ENCODE data around the gene VDR. TPM values are rescaled to one million over a fixed set of nuclear protein-coding genes. Genes with fewer than 3 reads are reported as not detected.

The VDR gene
- total RNA-seq, 2 donors from 2014 or later = 12.0 to 23.0 TPM

DNA sequence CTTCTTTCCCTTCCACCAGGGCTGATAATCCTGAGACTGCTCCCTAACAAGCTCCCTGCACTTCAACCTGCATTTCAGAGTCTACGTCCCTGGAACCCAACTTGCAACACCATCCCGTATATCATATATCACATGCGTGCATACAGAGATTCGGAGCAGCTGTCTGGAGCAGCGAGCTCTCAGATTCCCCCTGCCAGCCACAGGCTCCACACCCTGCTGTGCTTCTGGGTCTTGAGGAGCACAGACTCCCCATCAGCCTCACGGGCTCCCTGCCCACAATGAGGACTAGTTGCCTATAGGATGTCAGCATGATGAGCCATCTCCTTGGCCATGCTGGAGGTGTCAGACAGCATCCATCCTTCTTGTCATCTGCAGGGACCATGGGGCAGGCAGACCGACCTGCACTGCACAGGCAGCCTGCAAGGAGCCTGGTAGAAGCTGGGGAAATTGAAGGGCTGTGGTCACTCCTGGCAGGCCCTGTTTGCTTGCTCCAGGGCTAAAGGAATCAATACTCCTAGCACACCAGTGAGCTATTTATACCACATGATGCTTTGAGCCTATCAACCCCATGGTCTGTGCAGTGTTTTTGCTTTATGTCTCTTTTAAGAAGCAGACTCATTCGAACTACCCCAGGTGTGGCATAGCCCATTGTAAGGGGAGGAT, 65.4 kb downstream of the VDR start:
- Mint-ChIP-seq H3K4me3 (no peak overlapping the region), H3K9me3 (no peaks in the 10 kb centered on the region), H3K27ac (no peak overlapping the region), H3K4me1 (ENCODE audit: low read depth in 2 of 2) (peaks cover 23 to 26% of the 10 kb centered on the region in 2 donors), H3K27me3 (peaks cover 0 to 6% of the 10 kb centered on the region in 2 donors), H3K36me3 (no peaks in the 10 kb centered on the region)
- ATAC-seq (no peak), DNase-seq (ENCODE audit: low spot score) (no peak)

DNA sequence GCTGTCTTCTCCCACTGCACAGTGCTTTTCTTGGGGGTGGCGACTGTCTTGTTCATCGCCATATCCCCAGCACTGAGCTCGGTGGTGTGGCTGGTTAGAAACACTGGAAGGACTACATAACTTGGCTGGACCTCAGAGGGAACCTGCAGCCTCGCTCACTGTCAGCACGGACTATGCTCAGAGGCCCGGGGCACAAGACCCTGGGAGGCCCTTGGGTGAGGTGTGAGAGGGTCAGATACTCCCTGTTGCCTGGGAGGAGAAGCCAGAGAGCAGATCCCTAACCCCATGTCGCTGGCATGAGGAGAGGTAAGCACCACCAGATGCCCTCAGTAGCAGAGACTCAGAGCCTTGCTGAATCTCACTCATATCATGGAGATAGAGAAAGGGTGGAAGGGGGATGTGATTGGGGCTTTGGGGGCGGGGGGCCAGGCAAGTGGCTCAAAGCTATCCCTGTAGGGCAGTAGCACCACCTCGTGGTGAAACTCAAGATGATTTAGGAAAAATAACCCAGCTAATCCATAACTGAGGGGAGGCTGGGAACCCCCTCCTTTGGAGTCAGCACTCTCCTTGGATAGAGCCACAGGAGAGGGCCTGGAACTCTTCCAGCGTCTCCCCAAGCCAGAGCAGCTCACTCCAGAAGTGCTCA, 66.4 kb downstream of the VDR start:
- no peak overlapping the region for H3K27ac Mint-ChIP-seq
- H3K4me1 Mint-ChIP-seq (ENCODE audit: low read depth in 2 of 2) = peaks cover 32 to 36% of the 10 kb centered on the region in 2 donors
- ATAC-seq = peak in 1 of 2 donors; percentile 1
- H3K9me3 Mint-ChIP-seq = no peaks in the 10 kb centered on the region
- no peaks in the 10 kb centered on the region for H3K36me3 Mint-ChIP-seq
- H3K27me3 Mint-ChIP-seq = peaks cover 0 to 6% of the 10 kb centered on the region in 2 donors
- H3K4me3 Mint-ChIP-seq = no peak overlapping the region
- no peak for DNase-seq (ENCODE audit: low spot score)

DNA sequence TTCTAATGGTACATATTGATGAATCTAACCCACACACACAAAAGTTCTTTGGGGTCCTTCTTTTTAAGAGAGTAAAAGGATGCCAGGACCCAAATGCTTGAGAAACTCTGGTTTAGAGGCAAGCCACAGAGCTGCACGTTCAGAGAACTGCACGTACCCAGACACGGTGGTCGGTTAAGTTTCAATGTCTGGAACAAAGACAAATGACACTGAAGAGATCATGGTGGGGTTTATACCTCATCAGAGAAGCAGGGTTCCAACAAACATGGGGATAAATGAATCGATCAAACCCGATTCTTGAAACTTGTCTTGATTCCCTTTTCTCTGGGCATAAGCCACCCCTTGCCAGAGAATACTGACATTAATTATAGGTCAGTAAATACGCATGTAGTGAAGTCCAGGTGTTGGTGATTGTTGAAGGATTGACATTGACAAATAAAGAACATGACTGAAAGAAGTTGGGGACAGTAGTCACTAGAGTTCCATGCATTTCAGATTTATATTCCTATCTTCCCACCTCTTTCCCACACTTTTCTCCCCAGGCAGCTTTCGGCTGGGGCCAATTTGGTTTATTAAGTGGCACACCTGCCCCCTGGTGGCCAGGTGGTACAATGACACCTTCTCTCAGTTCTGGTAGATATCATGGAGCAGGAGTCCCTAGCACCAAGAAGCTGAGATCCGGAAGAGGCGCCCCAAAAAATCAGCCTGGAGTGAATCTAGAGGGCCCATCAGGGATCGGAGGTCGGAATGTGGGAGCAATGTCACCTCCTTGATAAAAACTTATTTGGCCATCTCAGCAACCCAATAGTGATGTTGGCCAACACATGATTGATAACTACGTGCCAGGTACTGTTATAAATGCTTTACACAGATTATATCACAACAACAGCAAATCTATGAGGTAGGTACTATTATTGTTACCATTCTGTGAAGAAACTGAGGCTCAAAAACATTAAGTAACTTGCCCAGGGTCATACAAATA, 67.3 kb downstream of the VDR start:
- H3K4me3 Mint-ChIP-seq = no peak overlapping the region
- peak; percentile 54 to 64 for ATAC-seq

DNA sequence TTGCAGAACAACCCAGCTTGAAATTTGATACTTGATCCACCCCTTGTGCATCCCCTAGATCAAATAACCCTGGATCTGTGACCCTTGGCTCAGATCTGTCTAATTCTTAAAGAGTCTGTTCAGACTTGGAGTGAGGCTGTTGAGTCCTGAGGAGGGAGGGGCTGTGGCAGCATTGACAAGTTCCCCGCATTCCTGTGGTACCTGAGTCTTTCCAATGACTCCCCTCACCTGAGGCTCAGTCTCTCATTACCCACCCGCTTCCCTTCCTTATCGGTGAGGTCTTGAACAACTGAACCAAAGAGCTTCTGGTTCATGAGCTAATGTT, 69.0 kb downstream of the VDR start:
- no peak overlapping the region for H3K4me3 Mint-ChIP-seq
- ATAC-seq = no peak

More for the DNA sequence above, 67.3 kb downstream of the VDR start:
- peaks cover 0 to 4% of the 10 kb centered on the region in 2 donors for H3K27me3 Mint-ChIP-seq
- DNase-seq (ENCODE audit: low spot score) = peak; percentile 75
- H3K36me3 Mint-ChIP-seq = no peaks in the 10 kb centered on the region
- H3K9me3 Mint-ChIP-seq = no peaks in the 10 kb centered on the region
- H3K4me1 Mint-ChIP-seq (ENCODE audit: low read depth in 2 of 2) = peaks cover 41 to 43% of the 10 kb centered on the region in 2 donors
- H3K27ac Mint-ChIP-seq = peak overlapping the region in 1 of 2 donors; percentile 57

DNA sequence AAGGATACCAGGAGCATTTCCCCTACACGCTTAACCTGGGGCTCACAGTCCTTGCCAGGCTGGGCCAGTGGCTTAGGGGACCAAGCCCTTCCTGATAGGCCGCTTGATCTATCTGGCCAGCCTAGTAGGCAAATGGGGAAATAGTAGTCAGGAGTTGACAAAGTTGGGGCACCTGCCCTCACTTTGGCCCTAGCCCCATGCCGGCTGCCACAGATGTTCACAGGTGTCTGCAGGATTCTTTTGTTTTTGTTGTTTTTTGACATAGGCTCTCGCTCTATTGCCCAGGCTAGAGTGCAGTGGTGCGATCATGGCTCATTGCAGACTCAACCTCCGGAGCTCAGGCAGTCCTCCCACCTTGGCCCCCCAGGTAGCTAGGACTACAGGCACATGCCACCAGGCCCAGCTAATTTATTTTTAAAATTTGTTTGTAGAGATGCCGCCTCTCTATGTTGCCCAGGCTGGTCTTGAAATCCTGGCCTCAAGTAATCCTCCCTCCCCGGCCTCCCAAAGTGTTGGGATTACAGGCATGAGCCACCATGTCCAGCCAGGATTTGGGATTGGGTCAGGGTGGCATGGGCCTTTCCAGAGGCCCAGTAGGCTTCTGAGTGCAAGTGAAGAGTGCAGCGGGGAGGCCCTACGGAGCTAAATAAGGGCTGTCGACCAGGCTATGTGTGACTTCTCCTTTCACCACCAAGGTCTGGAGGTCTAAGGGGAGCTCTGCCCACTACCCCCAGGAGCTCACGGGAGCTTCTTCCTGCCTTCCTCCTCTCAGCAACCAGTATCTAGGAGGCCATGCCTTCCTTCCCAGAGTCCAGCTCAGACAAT, 69.6 kb downstream of the VDR start:
- H3K4me3 Mint-ChIP-seq = no peak overlapping the region
- no peaks in the 10 kb centered on the region for H3K36me3 Mint-ChIP-seq
- H3K9me3 Mint-ChIP-seq = no peaks in the 10 kb centered on the region
- no peaks in the 10 kb centered on the region for H3K27me3 Mint-ChIP-seq
- peaks cover 50 to 60% of the 10 kb centered on the region in 2 donors for H3K4me1 Mint-ChIP-seq (ENCODE audit: low read depth in 2 of 2)
- DNase-seq (ENCODE audit: low spot score) = no peak
- H3K27ac Mint-ChIP-seq = peak overlapping the region; percentile 30 to 83
- ATAC-seq = no peak

More for the DNA sequence above, 69.0 kb downstream of the VDR start:
- Mint-ChIP-seq H3K4me1 (ENCODE audit: low read depth in 2 of 2) (peaks cover 50 to 55% of the 10 kb centered on the region in 2 donors), H3K9me3 (no peaks in the 10 kb centered on the region), H3K27ac (peak overlapping the region; percentile 30 to 73), H3K27me3 (peaks cover 0 to 4% of the 10 kb centered on the region in 2 donors), H3K36me3 (no peaks in the 10 kb centered on the region)
- no peak for DNase-seq (ENCODE audit: low spot score)

DNA sequence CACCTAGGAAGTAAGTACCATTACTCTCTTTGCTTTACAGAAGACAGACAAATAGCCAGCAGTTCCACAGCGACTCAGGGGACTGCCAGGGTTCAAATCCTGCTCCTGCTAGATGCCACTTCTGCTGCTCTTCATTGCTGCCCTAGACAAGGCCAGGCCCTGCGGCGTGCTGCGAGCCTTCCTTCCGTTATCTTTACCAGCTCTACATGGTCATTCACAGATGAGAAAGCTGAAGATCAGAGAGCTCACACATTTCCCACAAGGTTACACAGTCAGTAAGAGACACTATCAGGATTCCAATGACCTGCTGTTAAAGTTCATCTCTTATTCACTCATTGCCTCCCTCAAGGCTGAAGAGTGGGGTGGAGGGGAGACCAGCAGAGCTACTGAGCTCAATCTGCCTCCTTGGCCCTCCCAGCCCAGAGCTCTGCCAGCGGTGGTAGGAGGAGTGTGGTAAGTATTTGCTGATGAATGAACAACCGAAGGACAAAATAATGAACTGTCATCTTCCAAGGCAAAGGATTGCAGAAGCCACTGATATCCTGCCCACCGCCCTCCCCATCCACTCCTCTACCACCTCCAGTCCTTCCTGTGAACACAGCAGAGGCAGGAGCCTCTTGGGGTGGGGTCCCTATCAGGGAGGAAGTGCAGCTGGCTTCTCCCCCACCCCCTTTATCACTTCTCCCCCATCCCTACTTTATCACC, 70.4 kb downstream of the VDR start:
- ATAC-seq (peak; percentile 67 to 76), DNase-seq (ENCODE audit: low spot score) (no peak)
- Mint-ChIP-seq H3K27me3 (no peaks in the 10 kb centered on the region), H3K9me3 (no peaks in the 10 kb centered on the region), H3K4me3 (peak overlapping the region; percentile 44), H3K4me1 (ENCODE audit: low read depth in 2 of 2) (peaks cover 50 to 60% of the 10 kb centered on the region in 2 donors), H3K27ac (peak overlapping the region; percentile 58 to 83), H3K36me3 (no peaks in the 10 kb centered on the region)

DNA sequence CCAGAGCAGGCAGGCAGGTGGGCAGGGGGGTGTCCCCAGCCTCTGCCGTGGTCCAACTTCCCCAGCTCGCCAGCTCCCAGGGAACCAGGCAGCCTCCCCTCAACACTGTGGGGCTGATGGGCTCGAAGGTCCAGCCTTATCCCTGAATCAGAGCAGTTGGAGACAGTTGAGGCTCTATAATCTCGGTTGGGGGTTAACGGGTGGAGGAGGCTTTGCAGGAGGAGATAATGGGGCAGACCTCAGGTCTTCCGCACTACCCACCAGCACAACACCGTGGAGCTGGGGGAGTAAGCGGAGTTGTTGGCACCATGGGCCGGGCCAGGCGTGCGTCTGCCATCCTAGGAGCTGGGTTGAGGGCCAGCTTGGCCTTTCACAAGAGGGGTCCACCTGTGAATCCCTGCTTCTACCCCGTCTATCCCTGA, 71.2 kb downstream of the VDR start:
- DNase-seq (ENCODE audit: low spot score) (no peak), ATAC-seq (no peak)
- Mint-ChIP-seq H3K36me3 (no peaks in the 10 kb centered on the region), H3K9me3 (no peaks in the 10 kb centered on the region), H3K4me3 (peak overlapping the region; percentile 44), H3K4me1 (ENCODE audit: low read depth in 2 of 2) (peaks cover 50 to 62% of the 10 kb centered on the region in 2 donors), H3K27ac (peak overlapping the region; percentile 58 to 83), H3K27me3 (no peaks in the 10 kb centered on the region)

DNA sequence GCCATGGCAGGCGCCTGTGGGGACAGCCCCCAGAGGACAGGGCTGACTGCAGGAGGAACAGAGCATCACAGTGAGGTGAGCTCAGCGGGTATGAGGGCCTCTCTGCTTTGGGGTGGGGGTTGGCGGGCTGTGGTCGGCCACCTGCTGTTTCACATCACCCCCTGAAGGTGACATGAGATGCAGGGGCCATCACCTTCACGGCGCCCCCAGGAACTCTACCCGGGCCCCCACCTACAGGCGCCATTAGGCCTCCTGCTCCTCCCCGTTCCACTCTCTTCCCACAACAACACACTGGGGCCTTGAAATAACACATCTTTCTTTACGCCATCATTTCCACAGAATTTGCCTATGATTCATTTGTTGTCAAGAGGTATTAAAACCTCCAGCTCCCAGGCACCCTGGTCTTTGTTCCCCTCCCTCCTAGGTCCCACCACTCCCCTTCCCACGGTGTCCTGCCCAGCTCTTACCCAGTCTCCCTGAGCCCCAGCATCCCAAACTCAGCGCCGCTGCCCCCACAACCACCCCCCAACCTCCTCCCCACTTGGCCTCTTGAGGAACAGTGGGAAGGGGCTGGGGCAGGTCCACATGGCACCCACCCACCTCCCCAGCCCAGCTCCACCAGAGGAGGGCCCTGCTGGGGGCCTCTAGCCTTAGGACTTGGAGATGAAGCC, 72.4 kb downstream of the VDR start:
- Mint-ChIP-seq H3K27me3 (no peaks in the 10 kb centered on the region), H3K4me3 (peak overlapping the region; percentile 34), H3K27ac (peak overlapping the region; percentile 58 to 83), H3K9me3 (no peaks in the 10 kb centered on the region), H3K4me1 (ENCODE audit: low read depth in 2 of 2) (peaks cover 52 to 64% of the 10 kb centered on the region in 2 donors), H3K36me3 (no peaks in the 10 kb centered on the region)
- peak; percentile 27 to 51 for ATAC-seq
- no peak for DNase-seq (ENCODE audit: low spot score)

DNA sequence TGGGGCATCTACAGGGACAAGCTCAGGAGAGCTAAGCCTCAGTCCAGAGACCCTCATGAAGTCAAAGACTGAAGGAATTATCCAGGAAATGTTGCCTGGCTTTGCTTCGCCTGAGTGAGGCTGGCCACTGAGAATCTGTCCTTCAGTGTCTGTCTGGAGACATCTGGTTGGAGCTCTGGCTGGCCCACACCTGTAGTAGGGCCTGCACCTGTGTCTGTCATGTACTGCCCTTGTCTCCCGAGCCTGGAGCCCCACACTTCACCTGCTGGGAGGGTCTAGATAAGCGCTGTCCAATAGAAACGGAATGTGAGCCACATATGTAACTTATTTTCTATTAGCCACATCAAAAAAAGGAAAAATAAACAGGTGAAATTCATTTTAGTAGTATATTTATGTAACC, 75.2 kb downstream of the VDR start:
- Mint-ChIP-seq H3K27ac (peak overlapping the region in 1 of 2 donors; percentile 58), H3K36me3 (no peaks in the 10 kb centered on the region), H3K4me3 (no peak overlapping the region), H3K27me3 (no peaks in the 10 kb centered on the region), H3K4me1 (ENCODE audit: low read depth in 2 of 2) (peaks cover 45 to 57% of the 10 kb centered on the region in 2 donors), H3K9me3 (no peaks in the 10 kb centered on the region)
- ATAC-seq (no peak), DNase-seq (ENCODE audit: low spot score) (no peak)

DNA sequence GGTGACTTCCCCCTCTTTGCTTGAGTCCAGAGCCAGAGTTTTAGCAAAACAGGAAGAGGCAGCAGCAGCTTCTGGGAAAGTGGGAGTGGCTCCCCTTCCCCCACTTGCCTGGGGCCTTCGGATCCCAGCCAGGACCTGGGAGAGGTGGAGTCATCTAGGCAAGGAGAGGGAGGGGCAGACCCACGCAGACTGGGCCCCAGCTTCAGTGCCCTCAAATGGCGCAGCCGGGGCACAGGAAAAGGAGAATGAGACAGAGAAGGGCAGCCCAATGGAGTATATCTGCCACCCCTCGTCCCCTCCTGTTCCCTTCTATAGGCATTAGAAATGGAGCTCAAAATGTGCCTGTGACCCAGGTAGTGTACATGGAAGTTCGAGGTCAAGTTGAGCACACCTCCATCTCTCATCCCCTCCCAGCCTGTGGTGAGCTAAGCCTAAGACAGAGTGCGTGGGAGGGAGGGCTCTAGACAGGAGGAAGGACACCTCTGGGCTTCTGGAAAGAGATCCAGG, 75.8 kb downstream of the VDR start:
- DNase-seq (ENCODE audit: low spot score) (no peak), ATAC-seq (no peak)
- Mint-ChIP-seq H3K4me1 (ENCODE audit: low read depth in 2 of 2) (peaks cover 45 to 57% of the 10 kb centered on the region in 2 donors), H3K4me3 (no peak overlapping the region), H3K27me3 (no peaks in the 10 kb centered on the region), H3K9me3 (no peaks in the 10 kb centered on the region), H3K27ac (peak overlapping the region in 1 of 2 donors; percentile 58), H3K36me3 (no peaks in the 10 kb centered on the region)

DNA sequence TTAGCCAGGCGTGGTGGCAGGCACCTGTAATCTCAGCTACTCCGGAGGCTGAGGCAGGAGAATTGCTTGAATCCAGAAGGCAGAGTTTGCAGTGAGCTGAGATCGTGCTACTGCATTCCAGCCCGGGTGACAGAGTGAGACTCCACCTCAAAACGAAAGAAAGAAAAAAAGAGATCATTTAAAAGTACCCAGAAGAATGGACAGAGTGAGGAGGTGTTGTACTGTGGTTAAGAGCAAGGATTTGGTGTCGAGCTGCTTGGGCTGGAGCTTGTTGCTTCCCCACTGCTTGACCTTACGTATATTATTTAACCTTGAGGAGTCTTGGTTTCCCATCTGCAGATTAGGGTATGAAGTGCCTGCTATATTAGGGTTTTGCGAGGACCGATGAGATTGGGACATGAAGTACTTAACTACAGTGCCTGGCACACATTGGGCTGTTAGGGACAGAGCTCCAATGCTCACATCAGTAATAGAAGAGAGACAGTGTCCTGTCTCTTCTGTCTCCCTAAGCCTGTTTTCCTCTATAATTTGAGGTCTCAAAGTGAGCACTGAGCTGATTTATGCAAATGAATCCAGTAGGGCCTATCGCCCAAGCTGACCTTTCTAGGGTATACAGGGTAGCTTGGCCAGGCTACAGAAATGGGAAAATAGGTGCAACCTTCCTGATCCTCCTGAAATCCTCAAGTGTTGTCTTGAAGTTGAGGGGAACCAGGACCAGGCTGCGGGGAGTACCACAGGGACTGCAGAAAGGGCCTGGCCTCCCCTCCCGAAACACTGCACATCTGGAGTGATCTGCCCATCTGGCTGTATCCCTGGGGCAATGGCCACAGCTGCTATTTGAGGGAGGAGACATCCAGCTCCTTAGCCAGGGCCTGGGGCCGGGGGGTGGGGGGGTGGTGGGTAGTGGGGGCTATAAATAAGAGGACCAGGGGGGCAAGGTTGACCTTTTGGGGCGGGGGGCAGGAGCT, 76.5 kb downstream of the VDR start:
- DNase-seq (ENCODE audit: low spot score) (no peak), ATAC-seq (peak in 1 of 2 donors; percentile 63)
- Mint-ChIP-seq H3K36me3 (no peaks in the 10 kb centered on the region), H3K27ac (peak overlapping the region in 1 of 2 donors; percentile 58), H3K4me1 (ENCODE audit: low read depth in 2 of 2) (peaks cover 41 to 53% of the 10 kb centered on the region in 2 donors), H3K27me3 (no peaks in the 10 kb centered on the region), H3K9me3 (no peaks in the 10 kb centered on the region), H3K4me3 (peak overlapping the region; percentile 24)
